Activated T-helper 17 cell treated with anti-CD3 and anti-CD28 coated beads, Interleukin-2, amount 50 U/mL, for 72 hours (primary cell): ENCODE results near the gene INPP5A. TPM values are rescaled to one million over a fixed set of nuclear protein-coding genes. Genes with fewer than 3 reads are reported as not detected.
"Not testable (repeated sequence)": the region's sequence is repeated elsewhere in the genome, so short reads cannot be mapped to it uniquely, and the experiment has no call there.

Experiments
- ATAC-seq: fragments of 150-1000 bp; cut with Tn5 transposase; replicated peaks from 2 replicates; pipeline ENCODE4 v1.10.0; 2021; ENCODE audit warnings: mild to moderate bottlenecking, moderate library complexity
- H3K27ac Mint-ChIP-seq: one replicate; pipeline ENCODE4 v1.8.0; 2022; ENCODE audit warnings: mixed read lengths
- H3K27me3 Mint-ChIP-seq: one replicate; pipeline ENCODE4 v1.8.0; 2022; ENCODE audit warnings: mixed read lengths
- H3K36me3 Mint-ChIP-seq: one replicate; pipeline ENCODE4 v1.8.0; 2022; ENCODE audit warnings: low read depth, mild to moderate bottlenecking, mixed read lengths
- H3K4me1 Mint-ChIP-seq: one replicate; pipeline ENCODE4 v1.8.0; 2022; ENCODE audit warnings: mixed read lengths
- H3K4me3 Mint-ChIP-seq: one replicate; pipeline ENCODE4 v1.8.0; 2022; ENCODE audit warnings: mild to moderate bottlenecking, mixed read lengths
- H3K9me3 Mint-ChIP-seq: one replicate; pipeline ENCODE4 v1.8.0; 2022; ENCODE audit warnings: mixed read lengths
- total RNA-seq, 2 donors: library from RNA; stranded (reverse); gene quantifications; one replicate each; pipeline ENCODE4 v1.2.3, GENCODE V29; 2022

Gene INPP5A
- total RNA-seq, 2 donors from 2014 or later: 4.3 to 5.6 TPM

- H3K27me3 Mint-ChIP-seq: no peaks in the 10 kb centered on the region
- H3K9me3 Mint-ChIP-seq: no peaks in the 10 kb centered on the region
- peak overlapping the region; percentile 47 for H3K4me3 Mint-ChIP-seq
- peaks cover 6% of the 10 kb centered on the region for H3K36me3 Mint-ChIP-seq
- peak; percentile 100 for ATAC-seq
- peak overlapping the region; percentile 86 for H3K27ac Mint-ChIP-seq
- peaks cover 11% of the 10 kb centered on the region for H3K4me1 Mint-ChIP-seq
Measured at GRCh38 chr10:132665946-132666704, 128.5 kb downstream of the INPP5A start.

- H3K27ac Mint-ChIP-seq: peak overlapping the region; percentile 86
Measured at GRCh38 chr10:132666705-132667341, 129.2 kb downstream of the INPP5A start.

GRCh38 chr10:132667342-132668047 lies 129.9 kb downstream of the INPP5A start:
- Mint-ChIP-seq H3K9me3 (no peaks in the 10 kb centered on the region), H3K4me3 (no peak overlapping the region), H3K36me3 (peaks cover 6% of the 10 kb centered on the region), H3K4me1 (peaks cover 11% of the 10 kb centered on the region), H3K27me3 (no peaks in the 10 kb centered on the region), H3K27ac (no peak overlapping the region)
- no peak for ATAC-seq

More at GRCh38 chr10:132666705-132667341, 129.2 kb downstream of the INPP5A start:
- H3K36me3 Mint-ChIP-seq: peaks cover 6% of the 10 kb centered on the region
- H3K27me3 Mint-ChIP-seq: no peaks in the 10 kb centered on the region
- H3K4me1 Mint-ChIP-seq: peaks cover 11% of the 10 kb centered on the region
- no peak for ATAC-seq
- no peaks in the 10 kb centered on the region for H3K9me3 Mint-ChIP-seq
- H3K4me3 Mint-ChIP-seq: peak overlapping the region; percentile 47

DNA sequence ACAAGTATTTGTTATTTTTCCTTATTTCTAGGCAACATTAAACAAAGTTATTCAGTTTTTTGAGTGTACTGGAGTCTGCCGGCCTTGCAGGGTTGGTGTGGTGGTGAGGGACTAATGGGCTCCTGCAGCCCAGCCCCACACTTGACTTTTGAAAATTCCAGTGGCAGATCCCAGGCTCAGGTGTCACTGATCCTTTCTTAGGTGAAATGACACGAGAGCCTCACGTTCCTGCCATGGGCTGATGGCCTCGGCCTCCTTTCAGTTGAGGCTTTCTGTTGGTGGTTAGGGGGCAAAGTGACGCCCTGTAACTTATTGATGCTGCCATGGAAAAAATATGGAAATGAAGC lies 130.4 kb downstream of the INPP5A start:
- peaks cover 6% of the 10 kb centered on the region for H3K36me3 Mint-ChIP-seq
- H3K9me3 Mint-ChIP-seq: no peaks in the 10 kb centered on the region
- no peak for ATAC-seq
- H3K27ac Mint-ChIP-seq: no peak overlapping the region
- H3K4me1 Mint-ChIP-seq: peaks cover 11% of the 10 kb centered on the region
- no peaks in the 10 kb centered on the region for H3K27me3 Mint-ChIP-seq
- H3K4me3 Mint-ChIP-seq: no peak overlapping the region

DNA sequence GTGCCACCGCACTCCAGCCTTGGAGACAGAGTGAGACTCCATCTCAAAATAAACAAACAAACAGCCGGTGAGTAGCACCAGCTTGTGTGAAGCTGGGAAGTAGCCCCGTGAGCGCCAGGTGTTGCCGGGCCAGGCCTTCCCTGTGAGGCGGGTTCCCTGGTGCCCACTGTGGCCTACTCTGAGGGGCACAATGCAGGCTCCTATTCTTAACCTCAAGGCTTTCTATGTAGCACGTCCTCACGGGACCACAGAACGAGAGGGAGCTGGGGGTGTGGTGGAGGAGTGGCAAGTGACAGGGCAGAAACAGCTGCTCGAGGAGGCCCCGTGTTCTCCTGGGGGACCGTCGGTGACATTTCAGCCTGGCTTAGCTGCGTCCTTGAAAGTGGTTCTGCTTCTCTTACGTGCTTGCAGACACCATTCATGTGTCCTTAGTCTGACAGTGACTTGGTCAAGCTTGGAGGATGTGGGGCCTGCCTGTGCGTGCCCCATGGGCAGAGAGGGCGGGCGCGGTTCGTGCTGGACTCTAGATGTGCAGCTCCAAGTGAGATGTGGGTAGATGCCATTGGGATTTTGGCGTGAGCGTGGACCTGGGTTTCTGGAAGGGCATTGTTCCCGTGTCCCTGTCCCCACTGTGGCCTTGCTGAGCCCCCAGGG lies 131.7 kb downstream of the INPP5A start:
- Mint-ChIP-seq H3K9me3 (no peaks in the 10 kb centered on the region), H3K4me1 (peaks cover 11% of the 10 kb centered on the region), H3K27me3 (no peaks in the 10 kb centered on the region), H3K27ac (no peak overlapping the region), H3K4me3 (no peak overlapping the region), H3K36me3 (peaks cover 6% of the 10 kb centered on the region)
- no peak for ATAC-seq

DNA sequence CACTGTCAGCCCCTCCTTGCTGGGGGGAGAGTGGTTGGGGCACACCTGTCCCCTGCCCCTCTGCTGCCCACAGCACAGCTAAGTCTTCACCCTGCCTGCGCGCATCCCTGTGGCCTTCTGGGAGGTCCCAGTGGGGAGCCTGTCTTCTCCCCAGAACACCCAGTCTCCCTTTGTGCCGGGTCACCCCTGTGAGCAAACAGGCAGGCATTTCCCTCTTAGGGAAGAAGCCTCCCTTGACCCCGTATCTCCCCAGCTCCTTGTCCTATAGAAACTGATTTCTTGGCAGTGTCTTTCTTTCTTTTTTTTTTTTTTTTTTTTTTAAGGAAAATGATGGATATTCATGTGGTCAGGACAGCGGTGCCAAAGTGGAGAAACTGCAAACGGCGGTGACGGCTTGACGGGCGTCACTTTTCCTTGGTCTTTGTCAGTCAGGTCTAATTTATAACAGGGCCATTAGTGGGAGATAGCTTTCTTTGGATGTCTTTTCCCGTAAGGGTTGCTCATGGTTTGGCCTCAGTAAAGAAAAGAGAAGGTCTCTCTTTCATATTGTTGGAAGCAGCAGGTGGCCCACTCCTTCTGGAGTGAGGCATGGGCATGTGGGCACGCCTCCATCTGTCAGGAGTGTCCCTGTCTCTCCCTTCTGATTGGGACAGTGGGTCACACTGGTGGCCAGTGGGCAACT lies 133.1 kb downstream of the INPP5A start:
- Mint-ChIP-seq H3K36me3 (peaks cover 6% of the 10 kb centered on the region), H3K4me3 (no peak overlapping the region), H3K4me1 (peaks cover 11% of the 10 kb centered on the region), H3K9me3 (no peaks in the 10 kb centered on the region), H3K27ac (no peak overlapping the region), H3K27me3 (no peaks in the 10 kb centered on the region)
- ATAC-seq: no peak

DNA sequence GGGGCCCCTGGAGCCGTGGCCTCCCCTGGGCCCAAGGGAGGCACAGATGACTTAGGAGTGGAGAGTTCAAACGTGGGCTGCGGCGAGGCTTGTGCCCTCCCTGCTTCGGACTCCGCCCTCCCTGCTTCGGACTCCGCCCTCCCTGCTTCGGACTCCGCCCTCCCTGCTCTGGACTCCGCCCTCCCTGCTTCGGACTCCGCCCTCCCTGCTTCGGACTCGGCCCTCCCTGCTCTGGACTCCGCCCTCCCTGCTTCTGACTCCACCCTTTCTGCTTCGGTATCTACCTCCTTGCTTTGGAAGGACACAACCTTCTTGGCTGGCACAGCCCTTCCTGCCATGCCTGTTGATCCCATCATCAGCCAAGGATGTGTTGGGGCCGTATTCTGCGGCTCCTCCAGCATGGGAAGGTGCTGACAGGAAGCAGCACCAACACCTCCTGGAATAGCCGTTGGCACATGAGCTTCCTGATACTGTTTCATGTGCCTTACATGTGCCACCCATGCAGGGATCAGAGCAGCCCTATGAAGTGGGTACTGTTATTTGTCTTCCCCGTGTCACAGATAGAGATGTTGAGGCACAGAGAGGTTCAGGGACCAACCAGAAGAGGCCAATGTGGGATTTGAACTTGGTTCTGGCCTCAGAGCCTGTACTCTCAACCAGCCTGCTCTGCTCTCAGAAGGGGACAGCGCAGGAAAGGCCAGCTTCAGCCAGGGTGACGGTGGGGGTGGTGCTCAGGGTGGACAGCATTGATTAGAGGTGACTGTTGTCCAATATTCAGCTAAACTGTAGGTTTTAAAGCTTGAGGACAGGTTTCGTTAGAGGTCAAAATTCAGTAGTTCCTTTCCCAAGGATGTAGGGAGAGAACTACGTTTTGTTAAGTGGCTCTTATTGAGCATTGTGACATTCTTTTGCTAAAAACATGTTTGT lies 133.9 kb downstream of the INPP5A start:
- no peak for ATAC-seq
- Mint-ChIP-seq H3K4me1 (peaks cover 3% of the 10 kb centered on the region), H3K9me3 (no peaks in the 10 kb centered on the region), H3K27me3 (no peaks in the 10 kb centered on the region), H3K36me3 (no peaks in the 10 kb centered on the region), H3K27ac (no peak overlapping the region), H3K4me3 (no peak overlapping the region)

- H3K36me3 Mint-ChIP-seq, ATAC-seq, H3K4me3 Mint-ChIP-seq, H3K27ac Mint-ChIP-seq, H3K9me3 Mint-ChIP-seq, H3K27me3 Mint-ChIP-seq, H3K4me1 Mint-ChIP-seq: not testable (repeated sequence)
Measured at GRCh38 chr10:132673746-132674145, 136.2 kb downstream of the INPP5A start.

GRCh38 chr10:132674311-132674710 lies 136.7 kb downstream of the INPP5A start:
- Mint-ChIP-seq H3K9me3 (no peaks in the 10 kb centered on the region), H3K27me3 (no peaks in the 10 kb centered on the region), H3K27ac (no peak overlapping the region)

DNA sequence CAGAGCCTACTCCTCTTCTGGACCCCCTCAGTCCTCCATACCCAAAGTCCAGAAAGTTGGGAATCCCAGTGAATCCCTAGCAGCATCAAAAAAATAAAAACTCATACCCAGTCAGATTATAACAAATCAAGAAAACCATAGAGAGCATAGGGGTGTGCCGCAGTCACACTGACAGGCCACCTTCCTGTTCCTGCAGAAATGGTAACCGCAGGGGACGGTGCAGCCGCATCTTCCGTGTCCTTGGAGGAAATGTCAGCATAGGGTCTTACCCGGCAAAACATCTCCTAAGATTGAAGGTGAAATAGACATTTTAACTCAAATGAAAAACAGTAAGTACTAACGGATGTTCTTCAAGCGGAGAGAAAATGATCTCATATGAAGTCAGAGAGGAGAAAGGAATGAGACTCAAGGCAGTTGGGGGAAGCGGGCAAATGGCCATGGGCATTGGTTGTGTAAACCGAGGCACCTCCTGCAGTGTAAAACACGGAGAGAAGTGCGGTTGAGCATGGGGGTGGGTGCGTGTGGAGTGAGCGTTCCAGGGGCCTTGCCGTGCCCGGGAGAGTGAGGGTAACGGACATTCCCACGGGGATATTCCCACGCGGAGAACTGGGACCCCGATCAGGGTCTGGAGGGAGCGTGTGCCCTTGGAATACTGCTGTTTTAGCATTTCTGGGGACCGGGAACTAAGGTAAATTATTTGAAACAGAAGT lies 137.6 kb downstream of the INPP5A start:
- Mint-ChIP-seq H3K4me1 (no peaks in the 10 kb centered on the region), H3K9me3 (no peaks in the 10 kb centered on the region), H3K4me3 (no peak overlapping the region), H3K36me3 (no peaks in the 10 kb centered on the region), H3K27me3 (no peaks in the 10 kb centered on the region), H3K27ac (no peak overlapping the region)
- no peak for ATAC-seq

More at GRCh38 chr10:132674311-132674710, 136.7 kb downstream of the INPP5A start:
- H3K36me3 Mint-ChIP-seq: no peaks in the 10 kb centered on the region
- H3K4me3 Mint-ChIP-seq: no peak overlapping the region
- no peak for ATAC-seq
- H3K4me1 Mint-ChIP-seq: no peaks in the 10 kb centered on the region

- no peaks in the 10 kb centered on the region for H3K9me3 Mint-ChIP-seq
- H3K36me3 Mint-ChIP-seq: no peaks in the 10 kb centered on the region
- no peak overlapping the region for H3K4me3 Mint-ChIP-seq
- no peak for ATAC-seq
- no peaks in the 10 kb centered on the region for H3K27me3 Mint-ChIP-seq
- H3K27ac Mint-ChIP-seq: no peak overlapping the region
- H3K4me1 Mint-ChIP-seq: no peaks in the 10 kb centered on the region
Measured at GRCh38 chr10:132676193-132676891, 138.8 kb downstream of the INPP5A start.

DNA sequence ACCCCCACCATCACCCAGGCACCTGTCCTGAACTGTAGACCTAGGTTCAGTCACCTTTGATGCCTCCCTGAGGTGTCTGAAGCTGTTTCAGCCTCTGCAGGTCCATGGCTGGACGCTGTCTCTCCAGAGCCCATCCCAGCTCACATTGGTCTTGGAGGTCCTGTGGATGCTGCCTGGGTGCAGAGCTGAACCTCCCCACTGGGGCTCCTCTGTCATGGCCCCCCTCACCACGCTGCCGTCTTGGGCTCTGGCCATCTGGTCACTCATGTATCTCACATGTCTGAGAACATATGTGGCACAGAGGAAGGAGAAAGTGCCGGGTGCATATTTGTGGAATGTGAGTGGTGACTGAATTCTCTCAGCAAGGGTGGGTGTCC lies 139.5 kb downstream of the INPP5A start:
- ATAC-seq: no peak
- H3K9me3 Mint-ChIP-seq: no peaks in the 10 kb centered on the region
- H3K4me3 Mint-ChIP-seq: no peak overlapping the region
- no peaks in the 10 kb centered on the region for H3K27me3 Mint-ChIP-seq
- H3K36me3 Mint-ChIP-seq: no peaks in the 10 kb centered on the region
- H3K4me1 Mint-ChIP-seq: peaks cover 6% of the 10 kb centered on the region
- H3K27ac Mint-ChIP-seq: no peak overlapping the region
